Liver (tissue), 10 donors: Measurements from ENCODE around the gene KCNE3. TPM values are rescaled to one million over a fixed set of nuclear protein-coding genes. Genes with fewer than 3 reads are reported as not detected.

ENCODE experiments used
- DNase-seq: peaks from one replicate; pipeline ENCODE4 v3.0.0-alpha.2; 2017; ENCODE audit warnings: low spot score
- H3K27ac ChIP-seq, 2 donors: one replicate each; pipeline ENCODE4 v1.7.0; 2013; ENCODE audit warnings: inconsistent platforms in 2 of 2, low read length in 2 of 2, control low read depth in 1 of 2, low read depth in 1 of 2, mild to moderate bottlenecking in 1 of 2
- H3K27me3 ChIP-seq, 4 donors: one replicate each; pipeline versions ENCODE4 v1.6.1 to v1.7.0; 2013; ENCODE audit warnings: low read length in 3 of 4, inconsistent platforms in 1 of 4, mild to moderate bottlenecking in 1 of 4, moderate library complexity in 1 of 4; ENCODE audit not compliant: control insufficient read depth in 4 of 4, insufficient read depth in 4 of 4
- H3K36me3 ChIP-seq, 4 donors: one replicate each; pipeline versions ENCODE4 v1.6.1 to v1.7.0; 2013; ENCODE audit warnings: low read length in 3 of 4, mild to moderate bottlenecking in 3 of 4, low read depth in 1 of 4, moderate library complexity in 1 of 4; ENCODE audit not compliant: control insufficient read depth in 4 of 4, insufficient read depth in 3 of 4
- H3K4me1 ChIP-seq, 4 donors: one replicate each; pipeline versions ENCODE4 v1.6.1 to v1.7.0; 2013; ENCODE audit warnings: low read length in 3 of 4, mild to moderate bottlenecking in 3 of 4, moderate library complexity in 1 of 4; ENCODE audit not compliant: control insufficient read depth in 4 of 4, insufficient read depth in 4 of 4
- H3K4me3 ChIP-seq, 3 donors: one replicate each; pipeline versions ENCODE4 v1.6.1 to v1.7.0; 2013; ENCODE audit warnings: low read length in 3 of 3, control low read depth in 1 of 3, low read depth in 1 of 3, mild to moderate bottlenecking in 1 of 3
- H3K9ac ChIP-seq, 2 donors: one replicate each; pipeline ENCODE4 v1.7.0; 2013; ENCODE audit warnings: low read length in 2 of 2, mild to moderate bottlenecking in 2 of 2, moderate library complexity in 2 of 2, control low read depth in 1 of 2, low read depth in 1 of 2
- H3K9me3 ChIP-seq, 4 donors: one replicate each; pipeline versions ENCODE4 v1.6.1 to v1.7.0; 2013; ENCODE audit warnings: low read length in 3 of 4; ENCODE audit not compliant: control insufficient read depth in 4 of 4
- EGR1 ChIP-seq, 2 donors: IDR thresholded peaks; 2 replicates each; pipeline ENCODE4 v1.6.1; 2016 to 2018; ENCODE audit warnings: antibody characterized with exemption in 2 of 2, low read depth in 2 of 2
- FOXA2 ChIP-seq: IDR thresholded peaks from 2 replicates; pipeline ENCODE4 v1.6.1; 2016; ENCODE audit warnings: antibody characterized with exemption
- GABPA ChIP-seq, 2 donors: IDR thresholded peaks in 1 of 2; conservative IDR thresholded peaks in 1 of 2; 2 replicates each; pipeline ENCODE4 v1.6.1; 2016; ENCODE audit warnings: antibody characterized with exemption in 2 of 2, mild to moderate bottlenecking in 1 of 2, moderate library complexity in 1 of 2
- HNF4A ChIP-seq, 2 donors: conservative IDR thresholded peaks; 2 replicates each; pipeline ENCODE4 v1.6.1; 2016; ENCODE audit warnings: antibody characterized with exemption in 2 of 2, mild to moderate bottlenecking in 2 of 2
- NR2F2 ChIP-seq: IDR thresholded peaks from 2 replicates; pipeline ENCODE4 v1.6.1; 2016; ENCODE audit warnings: antibody characterized with exemption
- RXRA ChIP-seq, 2 donors: IDR thresholded peaks; 2 replicates each; pipeline ENCODE4 v1.6.1; 2017 to 2018; ENCODE audit warnings: antibody characterized with exemption in 2 of 2, mild to moderate bottlenecking in 1 of 2
- WGBS: extraction: QIAGEN DNeasy Blood & Tissue Kit; methylation state at CpG from one replicate; pipeline ENCODE4 v1.1.7; 2013; 5-methylcytosine and 5-hydroxymethylcytosine counted together
- polyA plus RNA-seq, 2 donors: library from polyadenylated mRNA; stranded (reverse) in 1 of 2; unstranded in 1 of 2; fragments of 200-250 nt in 1 of 2; fragments of >200 nt in 1 of 2; fragmentation: Nextera tagmentation in 1 of 2; extraction: Ambion mirVana in 1 of 2; gene quantifications; one replicate each; pipeline versions ENCODE4 v1.2.1 to v1.2.3, GENCODE V29; 2013 to 2015
- small RNA-seq: library from RNA; depleted of rRNA; stranded (forward); fragments of <200 nt; gene quantifications from one replicate; pipeline ENCODE3, GENCODE V24; 2014
- total RNA-seq, 2 donors: library from RNA; depleted of rRNA; stranded (reverse); fragments of >200 nt; gene quantifications; one replicate each; pipeline ENCODE4 v1.2.3, GENCODE V29; 2014
- TF ChIP-seq, protein P1 (sequence below): fragments of 150-350 bp; IDR thresholded peaks from 2 replicates; pipeline ENCODE4 v1.5.1; 2017; ENCODE audit warnings: improper control_type of control experiment, low read depth, low read length; ENCODE audit not compliant: missing input control
- TF ChIP-seq, protein P2 (sequence below): IDR thresholded peaks from 2 replicates; pipeline ENCODE4 v1.6.1; 2016; ENCODE audit warnings: antibody characterized with exemption, mild to moderate bottlenecking
- TF ChIP-seq, protein P3 (sequence below): IDR thresholded peaks from 2 replicates; pipeline ENCODE4 v1.6.1; 2016; ENCODE audit warnings: antibody characterized with exemption
- donor health status: healthy.
- donor health status: healthy.
- donor health status: healthy.
- donor health status: healthy.
- donor health status: healthy.

KCNE3 gene
- total and polyA plus RNA-seq, 4 donors: 1.4 to 22.9 (median 3.8) TPM

DNA sequence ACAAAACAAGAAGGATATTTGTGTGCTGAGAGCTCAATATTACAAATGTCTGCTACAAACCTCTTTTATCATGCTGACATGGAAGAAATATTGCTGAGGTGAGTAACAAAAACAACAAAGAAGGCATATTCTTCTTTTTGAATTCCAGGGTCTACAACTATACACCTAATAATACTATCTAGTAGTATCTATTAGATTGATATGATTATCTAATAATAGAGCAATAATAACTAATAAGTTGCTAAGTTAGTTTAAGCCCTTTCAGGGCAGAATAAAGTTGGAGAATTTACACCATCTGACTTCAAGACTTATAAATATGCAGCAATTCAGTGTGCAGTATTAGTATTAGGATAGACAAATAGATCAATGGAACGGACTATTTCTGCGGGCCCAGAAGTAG is 57.7 kb downstream of the KCNE3 start:
- DNase-seq: no peak
- TF ChIP-seq EGR1 (IDR thresholded peaks at IDR 0.05; ENCODE audit: low read depth in 2 of 2): no peak
- TF ChIP-seq, protein P1, sequence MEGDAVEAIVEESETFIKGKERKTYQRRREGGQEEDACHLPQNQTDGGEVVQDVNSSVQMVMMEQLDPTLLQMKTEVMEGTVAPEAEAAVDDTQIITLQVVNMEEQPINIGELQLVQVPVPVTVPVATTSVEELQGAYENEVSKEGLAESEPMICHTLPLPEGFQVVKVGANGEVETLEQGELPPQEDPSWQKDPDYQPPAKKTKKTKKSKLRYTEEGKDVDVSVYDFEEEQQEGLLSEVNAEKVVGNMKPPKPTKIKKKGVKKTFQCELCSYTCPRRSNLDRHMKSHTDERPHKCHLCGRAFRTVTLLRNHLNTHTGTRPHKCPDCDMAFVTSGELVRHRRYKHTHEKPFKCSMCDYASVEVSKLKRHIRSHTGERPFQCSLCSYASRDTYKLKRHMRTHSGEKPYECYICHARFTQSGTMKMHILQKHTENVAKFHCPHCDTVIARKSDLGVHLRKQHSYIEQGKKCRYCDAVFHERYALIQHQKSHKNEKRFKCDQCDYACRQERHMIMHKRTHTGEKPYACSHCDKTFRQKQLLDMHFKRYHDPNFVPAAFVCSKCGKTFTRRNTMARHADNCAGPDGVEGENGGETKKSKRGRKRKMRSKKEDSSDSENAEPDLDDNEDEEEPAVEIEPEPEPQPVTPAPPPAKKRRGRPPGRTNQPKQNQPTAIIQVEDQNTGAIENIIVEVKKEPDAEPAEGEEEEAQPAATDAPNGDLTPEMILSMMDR: no peak
- TF ChIP-seq RXRA (IDR thresholded peaks at IDR 0.05): no peak
- TF ChIP-seq, protein P2, sequence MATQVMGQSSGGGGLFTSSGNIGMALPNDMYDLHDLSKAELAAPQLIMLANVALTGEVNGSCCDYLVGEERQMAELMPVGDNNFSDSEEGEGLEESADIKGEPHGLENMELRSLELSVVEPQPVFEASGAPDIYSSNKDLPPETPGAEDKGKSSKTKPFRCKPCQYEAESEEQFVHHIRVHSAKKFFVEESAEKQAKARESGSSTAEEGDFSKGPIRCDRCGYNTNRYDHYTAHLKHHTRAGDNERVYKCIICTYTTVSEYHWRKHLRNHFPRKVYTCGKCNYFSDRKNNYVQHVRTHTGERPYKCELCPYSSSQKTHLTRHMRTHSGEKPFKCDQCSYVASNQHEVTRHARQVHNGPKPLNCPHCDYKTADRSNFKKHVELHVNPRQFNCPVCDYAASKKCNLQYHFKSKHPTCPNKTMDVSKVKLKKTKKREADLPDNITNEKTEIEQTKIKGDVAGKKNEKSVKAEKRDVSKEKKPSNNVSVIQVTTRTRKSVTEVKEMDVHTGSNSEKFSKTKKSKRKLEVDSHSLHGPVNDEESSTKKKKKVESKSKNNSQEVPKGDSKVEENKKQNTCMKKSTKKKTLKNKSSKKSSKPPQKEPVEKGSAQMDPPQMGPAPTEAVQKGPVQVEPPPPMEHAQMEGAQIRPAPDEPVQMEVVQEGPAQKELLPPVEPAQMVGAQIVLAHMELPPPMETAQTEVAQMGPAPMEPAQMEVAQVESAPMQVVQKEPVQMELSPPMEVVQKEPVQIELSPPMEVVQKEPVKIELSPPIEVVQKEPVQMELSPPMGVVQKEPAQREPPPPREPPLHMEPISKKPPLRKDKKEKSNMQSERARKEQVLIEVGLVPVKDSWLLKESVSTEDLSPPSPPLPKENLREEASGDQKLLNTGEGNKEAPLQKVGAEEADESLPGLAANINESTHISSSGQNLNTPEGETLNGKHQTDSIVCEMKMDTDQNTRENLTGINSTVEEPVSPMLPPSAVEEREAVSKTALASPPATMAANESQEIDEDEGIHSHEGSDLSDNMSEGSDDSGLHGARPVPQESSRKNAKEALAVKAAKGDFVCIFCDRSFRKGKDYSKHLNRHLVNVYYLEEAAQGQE: no peak
- no peak for TF ChIP-seq FOXA2
- TF ChIP-seq NR2F2: no peak
- TF ChIP-seq GABPA (IDR thresholded peaks at IDR 0.05 in 1 of 2, conservative IDR thresholded peaks at IDR 0.05 in 1 of 2): no peak
- no peak for TF ChIP-seq HNF4A (conservative IDR thresholded peaks at IDR 0.05)
- TF ChIP-seq, protein P3, sequence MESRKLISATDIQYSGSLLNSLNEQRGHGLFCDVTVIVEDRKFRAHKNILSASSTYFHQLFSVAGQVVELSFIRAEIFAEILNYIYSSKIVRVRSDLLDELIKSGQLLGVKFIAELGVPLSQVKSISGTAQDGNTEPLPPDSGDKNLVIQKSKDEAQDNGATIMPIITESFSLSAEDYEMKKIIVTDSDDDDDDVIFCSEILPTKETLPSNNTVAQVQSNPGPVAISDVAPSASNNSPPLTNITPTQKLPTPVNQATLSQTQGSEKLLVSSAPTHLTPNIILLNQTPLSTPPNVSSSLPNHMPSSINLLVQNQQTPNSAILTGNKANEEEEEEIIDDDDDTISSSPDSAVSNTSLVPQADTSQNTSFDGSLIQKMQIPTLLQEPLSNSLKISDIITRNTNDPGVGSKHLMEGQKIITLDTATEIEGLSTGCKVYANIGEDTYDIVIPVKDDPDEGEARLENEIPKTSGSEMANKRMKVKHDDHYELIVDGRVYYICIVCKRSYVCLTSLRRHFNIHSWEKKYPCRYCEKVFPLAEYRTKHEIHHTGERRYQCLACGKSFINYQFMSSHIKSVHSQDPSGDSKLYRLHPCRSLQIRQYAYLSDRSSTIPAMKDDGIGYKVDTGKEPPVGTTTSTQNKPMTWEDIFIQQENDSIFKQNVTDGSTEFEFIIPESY: no peak
- no peak overlapping the region for H3K4me3 ChIP-seq
- H3K36me3 ChIP-seq: no peaks in the 10 kb centered on the region
- 93% methylated on average over 2 of the region's 2 CpGs for WGBS
- H3K9me3 ChIP-seq: no peaks in the 10 kb centered on the region
- no peak overlapping the region for H3K27ac ChIP-seq
- H3K27me3 ChIP-seq: no peaks in the 10 kb centered on the region
- H3K9ac ChIP-seq: no peak overlapping the region
- H3K4me1 ChIP-seq: no peaks in the 10 kb centered on the region

Small RNA genes lying within 50 kb of the gene (small RNA-seq; reads per million reads assigned to genes)
- gene CYCSP27: not detected

Other genes with a start within 250 kb of the KCNE3 start
- gene P4HA3, start 155.9 kb downstream of the KCNE3 start, total RNA-seq: under 1 TPM; 0.23 to 0.42 TPM
- under 1 TPM; 0.07 to 0.59 TPM for gene P4HA3, start 155.9 kb downstream of the KCNE3 start, polyA plus RNA-seq
- 1 to 10 TPM; 1.3 to 8.2 TPM for gene PGM2L1, start 69.1 kb downstream of the KCNE3 start, total RNA-seq
- gene PGM2L1, start 69.1 kb downstream of the KCNE3 start, polyA plus RNA-seq: 1 to 10 TPM in 1 of 2 donors, under 1 TPM in 1; 0.33 to 1.0 TPM
- gene LIPT2, start 26.2 kb upstream of the KCNE3 start, total RNA-seq: 1 to 10 TPM; 5.0 to 6.7 TPM
- 1 to 10 TPM; 2.3 to 7.9 TPM for gene LIPT2, start 26.2 kb upstream of the KCNE3 start, polyA plus RNA-seq
- gene POLD3, start 125.0 kb upstream of the KCNE3 start, total RNA-seq: 1 to 10 TPM; 5.7 to 8.3 TPM
- gene POLD3, start 125.0 kb upstream of the KCNE3 start, polyA plus RNA-seq: 1 to 10 TPM; 3.0 to 4.3 TPM